GM12892 (cell line): ENCODE data around the gene MZT2A.

ENCODE experiments used
- POLR2A ChIP-seq: IDR thresholded peaks from 2 replicates; pipeline ENCODE4 v1.6.1; 2011; ENCODE audit warnings: low read depth, low read length, control low read depth
- POLR2AphosphoS5 ChIP-seq: IDR thresholded peaks from 2 replicates; pipeline ENCODE4 v1.6.1; 2011; ENCODE audit warnings: low read depth, low read length, control low read depth

DNA sequence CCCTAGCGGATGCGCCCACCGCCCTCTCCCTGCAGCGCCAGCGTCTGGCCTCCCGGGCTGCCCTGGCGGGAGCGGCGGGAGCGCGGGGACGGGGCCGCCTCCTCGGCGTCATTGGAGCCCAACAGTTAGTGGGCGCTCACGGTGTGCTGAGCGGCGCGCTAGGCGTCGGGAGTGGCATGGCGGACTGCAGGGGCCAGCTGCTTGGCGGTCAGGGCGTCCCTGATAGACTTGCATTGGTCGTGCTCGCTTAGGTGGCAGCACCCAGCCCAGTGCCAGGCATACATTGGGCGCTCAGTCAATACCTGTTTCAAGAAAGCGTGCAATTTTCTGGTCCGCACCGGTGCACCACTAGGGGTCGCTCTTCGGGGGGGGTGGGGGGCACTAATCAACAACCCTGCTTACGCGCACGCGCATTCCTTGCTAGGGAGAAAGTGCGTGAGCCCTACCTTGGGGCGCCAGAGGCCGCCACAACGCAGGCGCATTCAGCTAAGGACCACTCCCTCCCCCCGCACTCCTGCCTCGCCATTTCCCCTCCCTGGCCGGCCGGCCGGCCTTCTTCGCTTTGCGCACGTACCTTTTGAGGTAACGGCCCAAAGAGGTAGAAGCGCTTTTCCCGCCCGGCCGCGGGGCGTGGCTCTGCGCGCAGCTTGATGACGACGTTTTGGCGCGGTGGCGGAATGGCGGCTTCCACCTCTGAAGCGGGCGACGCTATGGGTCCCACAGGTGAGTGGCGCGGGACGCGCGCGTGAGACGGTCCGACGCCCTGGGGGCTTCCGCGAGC, 411 bp upstream of the MZT2A start:
- TF ChIP-seq POLR2A = peak; percentile 57
- no peak for TF ChIP-seq POLR2AphosphoS5
